DMS153 treated with DMSO at 0.1 percent for 48 hours (cell line): ENCODE data around the gene DDO.

Source experiments
- DNase-seq: peaks from one replicate; lab custom pipeline; 2025; ENCODE audit not compliant: unreplicated experiment; lab: John Stamatoyannopoulos, UW

Gene DDO

DNA sequence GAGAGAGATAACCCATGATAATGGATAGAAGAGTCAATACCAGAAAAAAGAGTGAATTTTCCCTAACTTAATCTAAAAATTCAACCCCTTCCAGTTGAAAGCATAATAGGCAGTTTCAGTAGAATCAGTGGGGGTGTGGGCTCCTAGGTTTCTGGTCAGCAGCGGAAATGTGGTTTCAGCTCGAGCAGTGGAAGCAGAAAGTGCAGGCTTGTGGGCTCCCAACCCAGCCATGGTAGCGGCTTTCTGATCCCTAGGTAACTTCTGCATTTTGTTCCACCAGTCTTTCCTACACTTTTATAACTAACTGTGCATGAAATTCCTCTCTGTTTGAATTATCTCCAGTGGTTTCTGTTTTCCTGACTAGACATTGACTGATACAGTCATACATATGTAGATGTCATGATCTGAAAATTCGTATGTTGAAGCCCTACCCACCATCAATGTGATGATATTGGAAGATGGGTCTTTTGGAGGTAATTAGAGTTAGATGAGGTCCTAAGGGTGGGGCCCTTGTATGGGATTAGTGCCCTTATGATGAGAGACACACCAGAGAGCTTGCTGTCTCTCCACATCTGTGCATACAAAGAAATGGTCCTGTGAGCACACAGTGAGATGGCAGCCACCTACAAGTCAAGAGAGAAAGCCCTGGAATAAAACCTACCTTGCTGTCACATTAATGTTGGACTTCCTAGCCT lies 6.5 kb upstream of the DDO start:
- no peak for DNase-seq

DNA sequence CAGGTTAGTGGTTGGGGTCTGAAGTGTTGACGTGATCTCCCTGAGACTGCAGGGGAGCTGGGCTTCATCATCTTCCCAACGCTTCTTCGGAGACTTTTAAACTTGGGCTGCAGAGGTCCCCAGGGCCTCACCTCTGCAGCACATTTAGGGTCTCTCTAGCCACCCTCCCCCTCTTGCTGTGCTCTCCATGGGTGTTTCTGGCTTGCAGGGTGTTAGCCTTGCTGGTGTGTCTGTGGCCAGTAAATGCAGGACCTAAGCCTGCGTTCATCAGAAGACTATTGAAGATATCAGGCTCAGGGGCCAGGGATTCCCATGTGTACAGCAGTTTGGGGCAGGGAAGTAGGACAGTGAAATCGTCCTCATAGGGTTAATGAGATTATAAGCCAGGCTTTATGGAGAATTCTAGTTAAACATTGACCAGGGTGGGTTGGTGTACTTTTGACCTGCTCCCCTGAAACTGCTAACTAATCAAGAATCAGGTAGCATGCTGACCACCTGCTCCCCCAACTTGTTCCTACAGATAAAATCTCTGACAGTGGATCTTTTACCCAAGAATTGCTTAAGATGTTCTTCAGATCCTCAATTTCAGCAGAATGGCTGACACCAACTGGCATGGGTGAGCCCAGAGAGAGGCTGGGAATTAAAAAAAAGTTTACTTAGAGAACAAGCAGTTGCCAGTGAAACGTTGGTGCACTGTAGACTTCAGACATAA lies 3.8 kb upstream of the DDO start:
- DNase-seq: no peak

DNA sequence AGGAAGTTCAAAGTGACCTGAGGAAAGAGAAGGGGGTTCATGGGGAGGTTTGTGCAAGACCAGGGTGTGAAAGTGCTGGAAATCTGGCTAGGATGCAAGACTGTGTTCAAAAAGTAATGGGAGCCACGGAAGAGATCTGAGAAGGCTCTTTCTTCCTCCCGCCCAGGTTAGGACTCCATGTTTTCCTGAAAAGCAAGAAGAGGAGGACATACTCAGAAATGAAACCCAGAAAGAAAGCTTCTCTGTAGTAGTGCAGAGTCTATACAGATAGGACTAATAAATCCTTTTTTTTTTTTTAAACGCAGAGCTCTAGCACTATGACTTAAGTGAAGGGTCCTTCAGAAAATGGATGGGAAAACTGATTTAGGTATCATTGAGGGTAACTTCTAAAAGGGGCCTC lies 3.2 kb upstream of the DDO start:
- no peak for DNase-seq

DNA sequence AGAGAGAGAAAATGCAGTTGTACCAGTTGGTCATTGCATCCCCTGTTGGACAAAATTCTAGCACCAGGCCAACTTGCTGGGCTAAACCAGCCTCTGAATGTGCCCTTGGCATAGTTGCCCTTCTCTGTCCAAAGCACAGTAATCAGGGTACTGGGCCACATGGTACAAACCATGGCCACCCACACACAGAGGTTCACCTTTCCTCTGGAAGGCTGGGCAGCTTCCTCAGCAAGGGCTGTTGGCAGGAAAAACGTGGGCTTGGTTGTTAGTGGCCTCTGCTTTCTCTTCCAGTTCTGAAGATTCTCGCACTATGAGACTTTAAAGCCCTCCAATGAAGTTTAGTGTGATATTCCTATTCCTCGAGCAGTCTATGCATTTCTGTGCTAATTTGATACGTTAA lies 706 bp downstream of the DDO start:
- DNase-seq: no peak

DNA sequence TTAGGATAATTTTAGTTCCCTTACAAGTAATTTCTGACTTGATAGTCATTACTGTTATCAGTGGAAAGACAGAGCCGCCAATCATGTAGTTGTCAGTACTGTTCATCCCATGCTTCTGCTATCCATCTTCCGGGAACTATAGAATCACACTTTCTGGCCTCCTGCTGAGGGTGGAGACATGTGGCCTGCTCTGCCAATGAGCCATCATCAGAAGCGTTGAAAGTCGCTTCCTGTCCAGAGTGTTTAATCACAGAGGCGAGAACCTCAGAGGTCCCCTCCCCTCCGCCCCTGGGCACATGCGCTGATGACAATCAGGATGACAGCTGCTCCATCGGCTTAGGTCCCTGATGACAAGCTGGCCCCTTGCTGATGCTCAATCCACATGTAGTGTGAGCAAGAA lies 3.0 kb downstream of the DDO start:
- DNase-seq: no peak

DNA sequence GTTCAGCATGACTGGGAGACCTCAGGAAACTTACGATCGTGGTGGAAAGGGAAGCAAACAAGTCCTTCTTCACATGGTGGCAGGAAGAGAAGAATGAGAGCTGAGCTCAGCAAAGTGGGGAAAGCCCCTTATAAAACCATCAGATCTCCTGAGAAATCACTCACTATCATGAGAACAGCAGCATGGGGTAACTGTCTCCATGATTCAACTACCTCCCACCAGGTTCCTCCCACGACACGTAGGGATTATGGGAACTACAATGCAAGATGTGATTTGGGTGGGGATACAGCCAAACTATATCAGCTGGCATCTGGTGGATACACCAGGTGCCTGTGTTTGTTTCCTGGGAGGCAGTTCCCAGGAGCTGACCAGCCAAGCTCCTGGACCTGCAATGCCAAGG lies 4.9 kb downstream of the DDO start:
- no peak for DNase-seq

DNA sequence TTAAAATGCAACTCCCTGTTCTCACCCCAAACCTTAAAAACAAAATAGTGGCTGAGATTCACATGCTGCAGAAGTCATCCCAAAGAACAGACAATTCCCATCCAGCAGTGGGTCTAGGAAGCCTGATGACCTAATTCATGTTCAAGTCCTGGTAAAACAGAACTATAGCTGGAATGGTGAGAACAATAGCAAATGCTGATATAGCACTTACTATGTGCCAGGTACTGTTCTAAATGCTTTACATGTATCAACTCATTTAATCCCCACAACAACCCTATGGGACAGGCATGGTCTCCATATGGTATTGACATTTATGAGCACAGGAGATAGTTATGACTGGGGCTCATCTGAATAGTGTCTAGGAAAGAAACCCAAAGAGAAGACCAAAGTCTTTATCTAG lies 5.6 kb downstream of the DDO start:
- no peak for DNase-seq

DNA sequence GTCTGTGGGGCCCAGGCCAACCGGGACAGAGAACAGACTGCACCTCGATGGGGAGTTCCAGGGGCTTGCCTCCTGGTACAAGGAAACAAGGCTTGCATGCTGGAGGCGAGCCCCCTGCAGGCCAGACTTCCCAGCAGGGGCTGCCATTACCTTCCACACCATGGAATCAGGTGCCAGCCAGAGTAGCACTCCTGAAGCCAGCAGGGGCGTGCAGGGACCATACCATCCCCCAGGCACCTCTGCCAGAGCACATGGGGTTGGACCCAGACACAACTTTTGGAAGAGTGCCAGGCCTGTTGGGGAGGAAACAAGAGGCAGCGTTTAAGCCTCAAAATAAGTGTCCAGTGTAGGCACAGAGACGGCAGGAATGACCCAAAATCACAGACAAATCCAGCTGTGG lies 6.5 kb downstream of the DDO start:
- DNase-seq: no peak

DNA sequence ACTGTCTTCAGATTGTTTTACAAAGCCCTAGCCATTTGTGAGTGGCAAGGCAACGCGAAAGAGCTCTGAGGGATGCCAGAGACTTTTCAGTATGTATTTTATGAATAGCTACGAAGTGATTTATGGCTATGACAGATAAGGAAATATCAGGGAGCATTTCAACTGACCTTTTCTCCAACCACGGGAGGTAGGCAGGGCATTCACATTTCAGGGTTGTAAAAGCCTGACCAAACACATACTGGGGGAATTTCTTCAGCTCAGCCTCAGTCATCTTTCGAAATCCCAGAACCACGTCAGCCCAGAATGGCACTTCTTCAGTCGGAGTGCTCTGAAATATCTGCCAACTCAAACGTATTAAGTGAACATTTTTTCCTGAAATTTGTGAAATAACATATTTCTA lies 10.8 kb downstream of the DDO start:
- no peak for DNase-seq

DNA sequence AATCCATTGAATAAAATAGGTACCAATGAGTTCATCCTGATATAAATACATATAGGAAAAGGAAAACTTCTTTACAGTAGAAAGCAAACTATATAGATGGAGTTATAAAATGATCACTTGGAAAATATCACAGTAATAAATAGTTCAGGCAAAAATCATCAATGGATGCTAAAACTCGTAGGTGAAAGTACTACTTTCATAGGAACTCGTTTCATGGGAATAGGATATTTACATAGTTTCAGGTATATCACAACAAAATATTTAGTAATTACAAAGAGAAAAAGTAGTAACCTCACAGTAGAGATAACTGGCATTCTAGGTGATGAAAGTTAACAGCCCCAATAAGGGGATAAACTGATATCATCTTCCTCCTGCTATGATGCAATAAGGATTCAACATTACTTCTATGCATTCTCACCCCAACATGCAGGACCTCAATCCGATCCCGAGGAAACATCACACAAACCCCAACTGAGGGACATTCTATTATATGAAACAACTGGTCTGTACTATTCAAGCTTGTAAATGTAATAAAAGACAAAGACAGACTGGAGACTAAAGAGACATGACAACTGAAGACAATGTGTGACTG lies 13.7 kb downstream of the DDO start:
- DNase-seq: no peak

DNA sequence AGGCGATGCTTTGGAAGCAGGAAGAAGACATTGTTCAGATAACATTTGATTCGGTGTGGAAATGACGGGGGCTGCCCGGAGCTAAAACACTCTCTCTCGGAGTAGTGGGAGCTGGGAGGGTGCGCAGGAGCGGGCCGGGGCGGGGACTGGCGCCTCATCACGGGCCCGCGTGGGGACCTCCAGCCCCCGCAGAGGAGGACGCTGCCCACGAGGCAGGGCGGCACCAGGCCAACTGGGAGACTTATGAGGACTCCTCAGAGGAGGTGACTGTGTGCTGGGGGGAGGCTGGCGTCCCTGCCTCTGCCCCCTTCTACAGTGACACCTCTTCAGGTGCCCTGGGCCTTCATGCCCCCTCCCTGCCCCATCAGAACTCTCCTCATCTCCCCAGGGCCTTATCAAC lies 15.2 kb downstream of the DDO start:
- DNase-seq: no peak

DNA sequence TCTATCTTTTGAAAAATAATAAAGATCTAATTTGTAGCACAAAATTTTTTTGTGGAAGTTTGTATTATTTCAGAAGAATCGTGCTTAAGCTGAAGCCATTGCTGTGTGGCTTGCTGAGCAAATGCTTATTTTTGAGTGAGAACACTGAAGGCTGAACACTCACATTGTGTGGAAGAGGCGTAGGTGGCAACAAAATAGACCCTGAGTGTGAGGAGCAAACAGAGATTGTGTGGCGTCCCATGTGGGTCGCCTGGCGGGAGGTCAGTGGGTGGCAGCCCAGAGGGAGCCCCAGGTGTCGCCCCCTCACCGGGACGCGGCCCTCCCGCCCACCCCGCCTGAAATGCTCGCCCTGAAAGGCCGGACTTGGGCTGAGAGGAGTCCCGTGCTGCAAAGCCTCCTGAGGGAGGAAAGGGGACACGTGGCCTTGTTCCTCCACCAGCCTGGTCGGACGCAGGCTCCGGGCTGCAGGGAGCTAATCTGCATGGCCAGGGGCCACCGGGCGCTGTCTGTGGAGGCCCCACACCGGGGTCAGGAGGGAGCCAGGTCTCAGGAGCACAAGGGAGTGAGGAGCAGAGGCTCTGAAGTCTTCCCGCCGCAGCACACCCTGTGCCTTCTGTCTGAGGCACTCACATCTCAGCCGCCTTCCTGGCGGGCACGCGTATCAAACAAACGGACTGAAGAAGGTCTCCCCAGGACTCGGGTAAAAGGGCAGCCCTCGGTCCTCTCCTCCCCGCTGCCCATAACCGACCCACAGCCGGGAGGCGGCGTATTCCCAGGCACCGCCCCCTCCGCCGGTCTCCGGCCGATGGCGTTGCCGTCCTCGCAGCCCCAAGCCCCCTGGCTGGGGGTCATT lies 15.9 kb downstream of the DDO start:
- DNase-seq: no peak

DNA sequence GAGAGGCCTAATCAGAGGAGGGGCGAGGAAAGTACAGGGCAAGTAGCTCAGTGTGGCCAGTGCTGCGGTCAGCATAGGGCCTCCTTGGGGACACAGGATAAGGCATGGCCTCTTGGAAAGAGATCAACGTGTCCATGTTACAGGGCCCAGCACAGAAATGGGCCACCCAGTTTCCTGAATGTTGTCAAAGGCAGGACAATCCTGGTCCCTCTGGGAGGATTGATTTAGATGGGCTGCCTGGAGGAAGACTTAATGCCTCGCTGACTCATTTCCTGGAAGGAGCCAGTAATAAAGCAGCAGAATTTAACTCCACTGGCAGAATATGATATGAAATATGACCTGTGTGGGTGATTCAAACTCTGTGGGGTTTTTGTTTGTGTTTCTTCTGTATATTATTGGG lies 16.6 kb downstream of the DDO start:
- no peak for DNase-seq

DNA sequence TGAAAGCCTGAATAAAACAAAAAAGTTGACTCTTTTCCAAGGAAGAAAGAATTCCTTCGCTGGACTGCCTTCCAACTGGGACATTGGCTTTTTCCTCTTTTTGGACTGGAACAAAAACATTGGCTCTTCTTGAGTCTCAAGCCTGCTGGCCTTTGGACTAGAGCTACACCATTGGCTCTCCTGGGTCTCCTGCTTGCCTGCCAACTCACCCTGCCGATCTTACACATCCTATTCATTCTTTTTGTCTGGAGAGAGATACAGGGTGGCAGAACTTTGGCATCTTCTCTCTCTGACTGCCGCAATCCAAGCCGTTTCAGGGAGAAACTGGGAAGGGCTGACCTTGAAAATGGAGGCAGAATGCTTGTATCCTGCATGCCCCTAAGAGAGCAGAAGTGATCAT lies 20.2 kb downstream of the DDO start:
- no peak for DNase-seq

DNA sequence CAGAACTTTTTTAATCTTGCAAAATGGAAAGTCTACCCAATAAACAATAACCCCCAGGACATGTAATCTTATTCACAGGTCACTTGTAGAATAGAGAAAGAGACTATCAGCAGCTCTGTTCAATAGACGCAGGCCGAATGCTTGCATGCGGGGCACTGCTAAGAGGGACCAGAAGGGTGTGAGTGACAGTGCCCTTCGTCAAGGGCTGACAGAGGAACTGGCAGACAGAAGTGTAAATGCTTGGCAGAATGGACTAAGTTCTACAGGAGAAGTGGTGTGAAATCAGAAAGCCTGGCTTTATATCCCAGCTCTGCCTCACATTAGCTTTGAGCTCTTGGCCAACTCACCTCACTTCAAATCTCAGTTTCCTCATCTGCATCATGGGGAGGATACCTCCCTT lies 21.0 kb downstream of the DDO start:
- no peak for DNase-seq

DNA sequence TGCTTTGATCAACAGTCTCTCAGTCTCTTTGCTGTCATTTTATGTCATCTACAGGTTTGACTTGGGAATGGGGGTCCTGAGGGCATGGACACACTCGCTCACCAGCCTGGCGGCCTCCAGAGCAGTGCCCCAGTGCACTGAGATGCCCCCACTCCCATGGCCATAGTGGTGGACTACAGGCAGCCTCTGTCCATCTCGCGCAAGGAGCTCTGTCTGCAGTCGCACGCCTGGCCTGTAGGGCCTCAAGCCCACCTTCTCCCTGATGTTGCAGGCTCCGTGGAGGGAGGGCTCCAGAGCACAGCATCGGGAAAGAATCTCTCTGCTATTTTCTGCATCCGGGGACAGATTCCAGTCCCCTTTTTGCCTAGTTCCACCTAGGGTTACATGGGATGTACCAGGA lies 22.6 kb downstream of the DDO start:
- DNase-seq: no peak

DNA sequence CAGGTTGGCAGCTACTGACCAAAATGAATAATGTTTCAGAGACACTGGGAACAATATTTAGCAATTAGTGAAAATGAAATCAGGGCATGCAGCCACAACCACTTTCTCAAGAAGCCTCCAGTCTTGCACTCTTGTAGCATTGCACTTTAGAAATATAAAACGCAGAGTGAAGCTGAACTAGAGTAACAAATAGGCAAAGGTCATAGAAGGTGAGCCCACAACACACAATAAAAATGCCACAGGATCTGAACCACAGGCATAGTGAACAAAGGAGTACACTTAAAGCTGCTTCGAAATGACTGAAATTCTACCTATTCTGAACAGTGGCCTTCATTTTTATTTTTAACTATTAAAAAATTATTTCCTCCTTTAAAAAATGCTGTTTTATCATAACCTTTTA lies 25.0 kb downstream of the DDO start:
- DNase-seq: no peak

DNA sequence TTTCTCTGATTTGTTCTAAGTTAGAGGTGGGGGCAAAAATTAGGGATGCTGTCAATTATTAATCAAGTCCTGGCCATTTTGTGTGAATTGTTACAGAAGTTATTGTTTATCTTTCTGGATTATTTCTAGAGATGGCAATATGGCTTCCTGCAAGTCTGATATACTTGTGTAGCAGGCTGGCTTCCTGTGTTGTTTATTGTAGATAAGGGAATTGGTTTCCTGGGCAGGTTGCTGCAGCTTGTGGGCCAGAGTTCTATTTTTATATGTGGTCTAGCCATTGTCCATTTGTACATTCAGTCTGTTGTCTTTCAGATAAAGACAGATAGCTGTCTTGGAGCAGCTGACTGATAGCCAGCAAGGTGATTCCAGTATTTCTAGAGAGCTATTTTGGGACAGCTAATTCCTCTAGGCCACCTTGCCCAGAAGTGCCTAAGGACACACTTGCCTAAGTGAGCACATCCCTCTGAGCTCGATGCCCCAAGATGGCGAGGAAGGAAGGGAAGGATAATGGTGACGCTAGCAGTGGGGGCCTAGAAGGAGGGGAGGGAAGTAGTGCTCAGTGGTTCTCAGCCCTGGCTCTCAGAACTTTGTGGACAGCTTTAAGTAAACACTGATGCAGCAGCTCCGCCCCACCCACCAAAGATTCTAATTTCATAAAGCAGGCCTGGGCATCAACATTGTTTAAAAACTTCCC lies 25.5 kb downstream of the DDO start:
- DNase-seq: no peak

DNA sequence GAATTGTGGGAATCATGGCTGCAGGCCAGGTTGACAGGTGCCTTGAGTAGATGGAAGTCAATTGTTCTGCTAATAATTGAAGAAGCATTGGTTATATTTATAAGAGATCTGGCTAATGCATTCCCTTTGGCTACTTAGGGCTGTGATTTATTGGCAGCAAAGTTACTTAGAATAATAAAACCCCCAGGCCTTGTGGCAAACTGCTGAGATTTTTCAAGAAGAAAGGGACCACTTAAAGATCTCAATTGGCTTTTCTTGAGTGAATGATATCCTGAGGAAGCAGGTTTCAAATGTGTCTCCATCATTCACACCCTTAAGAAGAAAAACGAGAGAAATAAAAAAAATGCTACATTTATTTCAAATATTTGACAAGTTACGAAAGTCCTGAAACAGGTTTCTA lies 27.4 kb downstream of the DDO start:
- no peak for DNase-seq

DNA sequence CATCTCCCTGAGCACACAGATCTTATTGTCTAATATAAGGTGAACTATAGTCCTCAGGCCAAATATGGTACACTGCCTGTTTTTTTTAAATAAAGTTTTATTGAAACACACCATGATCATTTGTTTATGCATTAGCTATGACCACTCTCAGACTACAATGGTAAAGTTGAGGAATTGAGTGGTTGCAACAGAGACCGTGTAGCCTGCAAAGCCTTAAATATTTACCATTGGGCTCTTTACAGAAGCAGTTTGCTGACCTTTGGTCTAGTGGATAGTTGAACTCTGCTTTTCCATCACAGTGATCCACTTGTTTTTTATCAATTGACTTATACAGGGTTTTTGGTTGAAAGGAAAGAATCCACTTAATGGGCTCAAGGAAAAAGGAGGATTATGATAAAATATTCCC lies 29.9 kb downstream of the DDO start:
- DNase-seq: no peak

DNA sequence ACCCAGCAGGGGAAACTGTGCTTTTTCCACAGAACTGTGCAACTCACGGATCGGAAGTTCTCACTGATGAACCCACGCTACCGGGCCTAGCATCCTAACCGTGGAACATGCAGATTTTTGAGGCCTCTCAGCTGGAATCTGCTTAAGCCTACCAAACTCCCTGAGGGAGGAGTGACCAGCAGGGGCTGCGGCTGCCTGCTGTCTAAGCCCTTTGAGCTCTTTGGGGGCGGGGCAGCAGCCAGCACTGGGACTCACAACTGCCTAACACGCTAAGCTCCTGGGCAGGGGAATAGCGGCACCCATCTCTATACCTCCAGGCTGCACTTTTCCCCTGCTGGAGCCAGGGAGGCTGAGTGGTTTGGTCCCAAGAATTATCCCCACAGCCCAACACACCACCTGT lies 36.8 kb downstream of the DDO start:
- no peak for DNase-seq
